Measurements from ENCODE around the gene MYCBP2.
"Not testable (repeated sequence)": the region's sequence is repeated elsewhere in the genome, so short reads cannot be mapped to it uniquely, and the experiment has no call there.

MYCBP2 gene

GRCh38 chr13:77335543-77335942 lies 8.6 kb upstream of the MYCBP2 start:
- DNase-seq (ENCODE audit: low read depth in 2 of 2) = no peak

- no peak for DNase-seq (ENCODE audit: low read depth in 2 of 2)
Measured at GRCh38 chr13:77333594-77333993, 6.7 kb upstream of the MYCBP2 start.

GRCh38 chr13:77331421-77331820 lies 4.5 kb upstream of the MYCBP2 start:
- no peak for DNase-seq (ENCODE audit: low read depth in 2 of 2)

- DNase-seq (ENCODE audit: low read depth in 2 of 2) = no peak
Measured at GRCh38 chr13:77329911-77330584, 3.2 kb upstream of the MYCBP2 start.

- DNase-seq (ENCODE audit: low read depth in 2 of 2) = peak; percentile 47 to 71
Measured at GRCh38 chr13:77329133-77329910, 2.4 kb upstream of the MYCBP2 start.

GRCh38 chr13:77328819-77329132 lies 1.9 kb upstream of the MYCBP2 start:
- no peak for DNase-seq (ENCODE audit: low read depth in 2 of 2)

GRCh38 chr13:77325371-77325980 lies 1.4 kb downstream of the MYCBP2 start:
- no peak for DNase-seq (ENCODE audit: low read depth in 2 of 2)

- DNase-seq (ENCODE audit: low read depth in 2 of 2) = no peak
Measured at GRCh38 chr13:77323858-77324257, 3.0 kb downstream of the MYCBP2 start.

- no peak for DNase-seq (ENCODE audit: low read depth in 2 of 2)
Measured at GRCh38 chr13:77319536-77319935, 7.4 kb downstream of the MYCBP2 start.

- no peak for DNase-seq (ENCODE audit: low read depth in 2 of 2)
Measured at GRCh38 chr13:77318741-77319140, 8.2 kb downstream of the MYCBP2 start.

- DNase-seq (ENCODE audit: low read depth in 2 of 2) = no peak
Measured at GRCh38 chr13:77316430-77316829, 10.5 kb downstream of the MYCBP2 start.

GRCh38 chr13:77315509-77315908 lies 11.4 kb downstream of the MYCBP2 start:
- not testable (repeated sequence) for DNase-seq (ENCODE audit: low read depth in 2 of 2)

GRCh38 chr13:77313923-77314322 lies 13.0 kb downstream of the MYCBP2 start:
- no peak for DNase-seq (ENCODE audit: low read depth in 2 of 2)

GRCh38 chr13:77312311-77312710 lies 14.6 kb downstream of the MYCBP2 start:
- no peak for DNase-seq (ENCODE audit: low read depth in 2 of 2)

GRCh38 chr13:77310579-77311279 lies 16.2 kb downstream of the MYCBP2 start:
- DNase-seq (ENCODE audit: low read depth in 2 of 2) = no peak

GRCh38 chr13:77310161-77310560 lies 16.7 kb downstream of the MYCBP2 start:
- no peak for DNase-seq (ENCODE audit: low read depth in 2 of 2)

GRCh38 chr13:77309254-77309653 lies 17.6 kb downstream of the MYCBP2 start:
- DNase-seq (ENCODE audit: low read depth in 2 of 2) = no peak

GRCh38 chr13:77306458-77306857 lies 20.4 kb downstream of the MYCBP2 start:
- no peak for DNase-seq (ENCODE audit: low read depth in 2 of 2)

GRCh38 chr13:77305266-77305665 lies 21.6 kb downstream of the MYCBP2 start:
- no peak for DNase-seq (ENCODE audit: low read depth in 2 of 2)

GRCh38 chr13:77300176-77301037 lies 26.5 kb downstream of the MYCBP2 start:
- no peak for DNase-seq (ENCODE audit: low read depth in 2 of 2)

- DNase-seq (ENCODE audit: low read depth in 2 of 2) = no peak
Measured at GRCh38 chr13:77299587-77299986, 27.3 kb downstream of the MYCBP2 start.

GRCh38 chr13:77298426-77298825 lies 28.5 kb downstream of the MYCBP2 start:
- DNase-seq (ENCODE audit: low read depth in 2 of 2) = no peak

Data from stimulated activated CD4-positive, alpha-beta T cell treated with anti-CD3 and anti-CD28 coated beads, Interleukin-1b, Interleukin-23, amount 100 ng/mL, for 1 hour (primary cell).